Measurements from ENCODE around the gene TMEM200A. TPM values are rescaled to one million over a fixed set of nuclear protein-coding genes. Genes with fewer than 3 reads are reported as not detected.
A peak's percentile ranks its signal among the peaks of the same experiment; 100 is the strongest.

Gene TMEM200A
- polyA plus RNA-seq, 1 of the 3 experiments (the other 2 are of a cell fraction) = 32.6 TPM

GRCh38 chr6:130417951-130418350 lies 52.1 kb downstream of the TMEM200A start (continued):
- TF ChIP-seq SMC3 (IDR thresholded peaks at IDR 0.05; ENCODE audit: low read depth, low read length) (no peak), SIN3A (IDR thresholded peaks at IDR 0.05; ENCODE audit: borderline replicate concordance, low read depth, low read length) (peak; percentile 83), JUND (IDR thresholded peaks at IDR 0.05) (peak; percentile 94), TCF12 (IDR thresholded peaks at IDR 0.05) (peak; percentile 98), NFIC (IDR thresholded peaks at IDR 0.05; ENCODE audit: borderline replicate concordance) (peak; percentile 86), RXRA (IDR thresholded peaks at IDR 0.05; ENCODE audit: borderline replicate concordance, low read depth) (peak; percentile 92), RFX5 (IDR thresholded peaks at IDR 0.05; ENCODE audit: low read length) (no peak), CHD2 (IDR thresholded peaks at IDR 0.05; ENCODE audit: low read length, partially characterized antibody) (no peak), RCOR1 (IDR thresholded peaks at IDR 0.05; ENCODE audit: low read length) (no peak), FOXM1 (IDR thresholded peaks at IDR 0.05; ENCODE audit: low read depth) (peak; percentile 59; the same call in 1 of the 2 replicates), RAD21 (IDR thresholded peaks at IDR 0.05; ENCODE audit: low read length) (no peak), NRF1 (IDR thresholded peaks at IDR 0.05; ENCODE audit: low read depth, low read length) (no peak), MEF2A (IDR thresholded peaks at IDR 0.05; ENCODE audit: borderline replicate concordance, low read depth) (peak; percentile 62; the same call in 1 of the 2 replicates), USF1 (IDR thresholded peaks at IDR 0.05; ENCODE audit: borderline replicate concordance, low read depth) (no peak), TEAD4 (IDR thresholded peaks at IDR 0.05; ENCODE audit: borderline replicate concordance, insufficient read depth) (peak; percentile 72; the same call in 1 of the 2 replicates), ELF1 (IDR thresholded peaks at IDR 0.05) (0 out of 2 replicates have a peak, but pooled peaks have one; percentile 14), FOXJ3 (CRISPR knock-in tag; IDR thresholded peaks at IDR 0.05) (no peak), TAF1 (IDR thresholded peaks at IDR 0.05; ENCODE audit: borderline replicate concordance, low read depth, low read length) (no peak)
- TF ChIP-seq, protein P1, sequence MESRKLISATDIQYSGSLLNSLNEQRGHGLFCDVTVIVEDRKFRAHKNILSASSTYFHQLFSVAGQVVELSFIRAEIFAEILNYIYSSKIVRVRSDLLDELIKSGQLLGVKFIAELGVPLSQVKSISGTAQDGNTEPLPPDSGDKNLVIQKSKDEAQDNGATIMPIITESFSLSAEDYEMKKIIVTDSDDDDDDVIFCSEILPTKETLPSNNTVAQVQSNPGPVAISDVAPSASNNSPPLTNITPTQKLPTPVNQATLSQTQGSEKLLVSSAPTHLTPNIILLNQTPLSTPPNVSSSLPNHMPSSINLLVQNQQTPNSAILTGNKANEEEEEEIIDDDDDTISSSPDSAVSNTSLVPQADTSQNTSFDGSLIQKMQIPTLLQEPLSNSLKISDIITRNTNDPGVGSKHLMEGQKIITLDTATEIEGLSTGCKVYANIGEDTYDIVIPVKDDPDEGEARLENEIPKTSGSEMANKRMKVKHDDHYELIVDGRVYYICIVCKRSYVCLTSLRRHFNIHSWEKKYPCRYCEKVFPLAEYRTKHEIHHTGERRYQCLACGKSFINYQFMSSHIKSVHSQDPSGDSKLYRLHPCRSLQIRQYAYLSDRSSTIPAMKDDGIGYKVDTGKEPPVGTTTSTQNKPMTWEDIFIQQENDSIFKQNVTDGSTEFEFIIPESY (IDR thresholded peaks at IDR 0.05; ENCODE audit: borderline replicate concordance, low read depth) = peak; percentile 65; the same call in 1 of the 2 replicates
- TF ChIP-seq, protein P2, sequence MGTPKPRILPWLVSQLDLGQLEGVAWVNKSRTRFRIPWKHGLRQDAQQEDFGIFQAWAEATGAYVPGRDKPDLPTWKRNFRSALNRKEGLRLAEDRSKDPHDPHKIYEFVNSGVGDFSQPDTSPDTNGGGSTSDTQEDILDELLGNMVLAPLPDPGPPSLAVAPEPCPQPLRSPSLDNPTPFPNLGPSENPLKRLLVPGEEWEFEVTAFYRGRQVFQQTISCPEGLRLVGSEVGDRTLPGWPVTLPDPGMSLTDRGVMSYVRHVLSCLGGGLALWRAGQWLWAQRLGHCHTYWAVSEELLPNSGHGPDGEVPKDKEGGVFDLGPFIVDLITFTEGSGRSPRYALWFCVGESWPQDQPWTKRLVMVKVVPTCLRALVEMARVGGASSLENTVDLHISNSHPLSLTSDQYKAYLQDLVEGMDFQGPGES (IDR thresholded peaks at IDR 0.05; ENCODE audit: low read depth, low read length) = no peak
- TF ChIP-seq, protein P3, sequence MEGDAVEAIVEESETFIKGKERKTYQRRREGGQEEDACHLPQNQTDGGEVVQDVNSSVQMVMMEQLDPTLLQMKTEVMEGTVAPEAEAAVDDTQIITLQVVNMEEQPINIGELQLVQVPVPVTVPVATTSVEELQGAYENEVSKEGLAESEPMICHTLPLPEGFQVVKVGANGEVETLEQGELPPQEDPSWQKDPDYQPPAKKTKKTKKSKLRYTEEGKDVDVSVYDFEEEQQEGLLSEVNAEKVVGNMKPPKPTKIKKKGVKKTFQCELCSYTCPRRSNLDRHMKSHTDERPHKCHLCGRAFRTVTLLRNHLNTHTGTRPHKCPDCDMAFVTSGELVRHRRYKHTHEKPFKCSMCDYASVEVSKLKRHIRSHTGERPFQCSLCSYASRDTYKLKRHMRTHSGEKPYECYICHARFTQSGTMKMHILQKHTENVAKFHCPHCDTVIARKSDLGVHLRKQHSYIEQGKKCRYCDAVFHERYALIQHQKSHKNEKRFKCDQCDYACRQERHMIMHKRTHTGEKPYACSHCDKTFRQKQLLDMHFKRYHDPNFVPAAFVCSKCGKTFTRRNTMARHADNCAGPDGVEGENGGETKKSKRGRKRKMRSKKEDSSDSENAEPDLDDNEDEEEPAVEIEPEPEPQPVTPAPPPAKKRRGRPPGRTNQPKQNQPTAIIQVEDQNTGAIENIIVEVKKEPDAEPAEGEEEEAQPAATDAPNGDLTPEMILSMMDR (IDR thresholded peaks at IDR 0.05) = no peak
